D721Med (cell line): ENCODE data around the gene CAPN9.

Source experiments
- DNase-seq: peaks from one replicate; pipeline ENCODE4 v3.0.0; 2011; ENCODE audit warnings: low spot score; ENCODE audit not compliant: insufficient read length
- FAIRE-seq: peaks from 2 replicates; lab custom pipeline; 2011; peaks lifted over from hg19 to GRCh38; lab: Jason Lieb, UNC
- CTCF ChIP-seq: IDR thresholded peaks from 2 replicates; pipeline ENCODE4 v1.5.1; 2012; ENCODE audit warnings: mild to moderate bottlenecking, control low read depth; ENCODE audit not compliant: insufficient read depth; ENCODE audit errors: missing control alignments

CAPN9 gene

GRCh38 chr1:230702934-230703678 lies 44.1 kb upstream of the CAPN9 start:
- FAIRE-seq (no peak), DNase-seq (no peak)
- no peak for TF ChIP-seq CTCF

- FAIRE-seq, result no peak
- TF ChIP-seq CTCF, result no peak
Measured at GRCh38 chr1:230703679-230704385, 43.4 kb upstream of the CAPN9 start.

GRCh38 chr1:230704830-230705229 lies 42.4 kb upstream of the CAPN9 start:
- DNase-seq (no peak), FAIRE-seq (no peak)
- TF ChIP-seq CTCF, result no peak

More at GRCh38 chr1:230703679-230704385, 43.4 kb upstream of the CAPN9 start:
- no peak for DNase-seq

- FAIRE-seq (no peak), DNase-seq (no peak)
- no peak for TF ChIP-seq CTCF
Measured at GRCh38 chr1:230705289-230706019, 41.7 kb upstream of the CAPN9 start.

- DNase-seq (no peak), FAIRE-seq (no peak)
- TF ChIP-seq CTCF, result no peak
Measured at GRCh38 chr1:230706020-230706699, 41.0 kb upstream of the CAPN9 start.

- no peak for TF ChIP-seq CTCF
- no peak for FAIRE-seq
- DNase-seq, result no peak
Measured at GRCh38 chr1:230706887-230707731, 40.1 kb upstream of the CAPN9 start.
